ENCODE data around the gene PDC. TPM values are rescaled to one million over a fixed set of nuclear protein-coding genes. Genes with fewer than 3 reads are reported as not detected.
A peak's percentile ranks its signal among the peaks of the same experiment; 100 is the strongest.

The PDC gene
- polyA plus RNA-seq (2011; rRNA removed): not detected in 2 replicates
- polyA plus RNA-seq (2012; cell fraction: cytosol; rRNA removed): not detected in 2 replicates
- not detected in 2 replicates for polyA plus RNA-seq (2012; cell fraction: nucleus; rRNA removed)
- not detected in 3 replicates for polyA plus RNA-seq (2017; fragmentation: RNase III; extraction: RNeasy Plus Mini Kit Qiagen cat#74134 plus additional on column Dnase treatment)
- polyA minus RNA-seq (2011; rRNA and poly(A)+ RNA removed): not detected in 2 replicates

DNA sequence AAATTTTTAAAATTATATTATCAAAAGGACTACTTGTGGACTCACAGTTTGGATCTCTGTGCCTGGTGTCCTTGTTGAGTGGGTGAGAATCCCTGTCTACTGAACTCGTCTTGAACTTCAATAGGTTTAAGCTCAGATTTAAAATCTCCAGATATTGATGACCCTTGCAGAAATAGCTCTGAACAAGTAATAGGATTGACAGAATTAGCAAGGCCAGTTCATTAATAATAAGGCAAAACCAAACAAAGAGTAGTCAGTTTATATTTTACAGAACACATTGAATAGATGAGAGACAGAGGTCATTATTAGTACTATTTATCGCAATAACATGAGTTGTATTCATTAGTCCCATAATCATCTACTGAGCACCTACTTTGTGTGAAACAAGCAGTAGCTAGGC is at the start of gene PDC:
TSS of gene PDC (minus strand) at position 101 of the 400 bp plus-strand sequence. CDS start 11,655 bp downstream, outside the sequence.
- FAIRE-seq: no peak
- CTCF ChIA-PET: no interaction called here
- WGBS (ENCODE audit: missing lambda C conversion rate): 81% methylated on average over 2 of the region's 2 CpGs

DNA sequence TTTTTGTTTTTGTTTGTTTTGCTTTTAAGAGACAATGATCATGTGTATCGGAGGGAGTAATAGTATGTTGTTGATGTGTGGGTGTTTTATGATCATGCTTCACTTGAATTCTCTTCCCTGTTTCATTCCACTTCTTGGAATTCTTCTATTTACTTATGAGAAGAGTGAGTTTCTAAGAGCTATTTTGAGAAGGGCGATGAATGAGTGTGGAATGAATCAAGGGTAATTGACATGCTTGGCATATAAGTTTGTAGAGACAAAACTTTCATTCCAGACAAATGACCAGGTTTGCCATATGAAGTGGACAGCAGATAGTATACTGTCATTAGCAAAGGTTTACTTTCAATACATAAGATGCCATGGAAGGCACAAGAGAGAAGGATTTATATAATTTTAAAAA is 42.3 kb upstream of the PDC start:
- H3K27ac ChIP-seq: peak overlapping the region; percentile 70 to 71
- ChIA-PET POLR2A (no interaction called here), CTCF (interaction anchor here (1.1 kb wide), 2 partner anchors 9 to 102 kb away, joined by 3 read pairs; no protein-coding TSS in a partner anchor)
- TF ChIP-seq, protein P1, sequence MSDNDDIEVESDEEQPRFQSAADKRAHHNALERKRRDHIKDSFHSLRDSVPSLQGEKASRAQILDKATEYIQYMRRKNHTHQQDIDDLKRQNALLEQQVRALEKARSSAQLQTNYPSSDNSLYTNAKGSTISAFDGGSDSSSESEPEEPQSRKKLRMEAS (IDR thresholded peaks at IDR 0.05): peak; percentile 12; the same call in 1 of the 2 replicates
- TF ChIP-seq HOXB13 (CRISPR knock-in tag; IDR thresholded peaks at IDR 0.05; ENCODE audit: low read depth) (no peak), JUN (IDR thresholded peaks at IDR 0.05) (no peak), FOSL2 (IDR thresholded peaks at IDR 0.05) (no peak), FOSL2 (CRISPR knock-in tag; IDR thresholded peaks at IDR 0.05) (peak; percentile 69), RAD21 (conservative IDR thresholded peaks at IDR 0.05 in 1 of 2, IDR thresholded peaks at IDR 0.05 in 1 of 2) (0 out of 5 replicates have a peak, but pooled peaks of 1 of the 2 experiments have one; percentile 0), GATA3 (IDR thresholded peaks at IDR 0.05; ENCODE audit: borderline replicate concordance) (peak; percentile 62; the same call in 1 of the 2 replicates)
- TF ChIP-seq, protein P2, sequence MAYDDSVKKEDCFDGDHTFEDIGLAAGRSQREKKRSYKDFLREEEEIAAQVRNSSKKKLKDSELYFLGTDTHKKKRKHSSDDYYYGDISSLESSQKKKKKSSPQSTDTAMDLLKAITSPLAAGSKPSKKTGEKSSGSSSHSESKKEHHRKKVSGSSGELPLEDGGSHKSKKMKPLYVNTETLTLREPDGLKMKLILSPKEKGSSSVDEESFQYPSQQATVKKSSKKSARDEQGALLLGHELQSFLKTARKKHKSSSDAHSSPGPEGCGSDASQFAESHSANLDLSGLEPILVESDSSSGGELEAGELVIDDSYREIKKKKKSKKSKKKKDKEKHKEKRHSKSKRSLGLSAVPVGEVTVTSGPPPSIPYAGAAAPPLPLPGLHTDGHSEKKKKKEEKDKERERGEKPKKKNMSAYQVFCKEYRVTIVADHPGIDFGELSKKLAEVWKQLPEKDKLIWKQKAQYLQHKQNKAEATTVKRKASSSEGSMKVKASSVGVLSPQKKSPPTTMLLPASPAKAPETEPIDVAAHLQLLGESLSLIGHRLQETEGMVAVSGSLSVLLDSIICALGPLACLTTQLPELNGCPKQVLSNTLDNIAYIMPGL (CRISPR knock-in tag; IDR thresholded peaks at IDR 0.05; ENCODE audit: borderline replicate concordance): no peak
- TF ChIP-seq, protein P3, sequence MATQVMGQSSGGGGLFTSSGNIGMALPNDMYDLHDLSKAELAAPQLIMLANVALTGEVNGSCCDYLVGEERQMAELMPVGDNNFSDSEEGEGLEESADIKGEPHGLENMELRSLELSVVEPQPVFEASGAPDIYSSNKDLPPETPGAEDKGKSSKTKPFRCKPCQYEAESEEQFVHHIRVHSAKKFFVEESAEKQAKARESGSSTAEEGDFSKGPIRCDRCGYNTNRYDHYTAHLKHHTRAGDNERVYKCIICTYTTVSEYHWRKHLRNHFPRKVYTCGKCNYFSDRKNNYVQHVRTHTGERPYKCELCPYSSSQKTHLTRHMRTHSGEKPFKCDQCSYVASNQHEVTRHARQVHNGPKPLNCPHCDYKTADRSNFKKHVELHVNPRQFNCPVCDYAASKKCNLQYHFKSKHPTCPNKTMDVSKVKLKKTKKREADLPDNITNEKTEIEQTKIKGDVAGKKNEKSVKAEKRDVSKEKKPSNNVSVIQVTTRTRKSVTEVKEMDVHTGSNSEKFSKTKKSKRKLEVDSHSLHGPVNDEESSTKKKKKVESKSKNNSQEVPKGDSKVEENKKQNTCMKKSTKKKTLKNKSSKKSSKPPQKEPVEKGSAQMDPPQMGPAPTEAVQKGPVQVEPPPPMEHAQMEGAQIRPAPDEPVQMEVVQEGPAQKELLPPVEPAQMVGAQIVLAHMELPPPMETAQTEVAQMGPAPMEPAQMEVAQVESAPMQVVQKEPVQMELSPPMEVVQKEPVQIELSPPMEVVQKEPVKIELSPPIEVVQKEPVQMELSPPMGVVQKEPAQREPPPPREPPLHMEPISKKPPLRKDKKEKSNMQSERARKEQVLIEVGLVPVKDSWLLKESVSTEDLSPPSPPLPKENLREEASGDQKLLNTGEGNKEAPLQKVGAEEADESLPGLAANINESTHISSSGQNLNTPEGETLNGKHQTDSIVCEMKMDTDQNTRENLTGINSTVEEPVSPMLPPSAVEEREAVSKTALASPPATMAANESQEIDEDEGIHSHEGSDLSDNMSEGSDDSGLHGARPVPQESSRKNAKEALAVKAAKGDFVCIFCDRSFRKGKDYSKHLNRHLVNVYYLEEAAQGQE (IDR thresholded peaks at IDR 0.05): no peak
- H3K4me3 ChIP-seq: no peak overlapping the region
- DNase-seq (ENCODE audit: low read depth in 1 of 2, low spot score in 1 of 2): peak in 1 of 2 experiments; percentile 63
- FAIRE-seq: peak; percentile 79
- peak; percentile 24 to 67; a peak in 4 of 6 replicates for ATAC-seq
- 7% methylated on average over 2 of the region's 2 CpGs for WGBS (ENCODE audit: missing lambda C conversion rate)
- peaks cover 10% of the 10 kb centered on the region; the same call in 2 of the 3 replicates for H3K9me3 ChIP-seq
- H3K4me2 ChIP-seq: peak overlapping the region; percentile 75
- H3K4me1 ChIP-seq: peaks cover 61% of the 10 kb centered on the region

More for the DNA sequence above, at the start of gene PDC:
- DNase-seq (ENCODE audit: low read depth in 1 of 2, low spot score in 1 of 2) (no peak), ATAC-seq (no peak)
- Histone ChIP-seq H3K4me1 (no peaks in the 10 kb centered on the region), H3K9me3 (no peaks in the 10 kb centered on the region), H3K4me2 (no peak within 1 kb of the TSS), H3K4me3 (no peak within 1 kb of the TSS), H3K27ac (no peak within 1 kb of the TSS)
- TF ChIP-seq, protein P1 (IDR thresholded peaks at IDR 0.05): no peak
- TF ChIP-seq JUN (IDR thresholded peaks at IDR 0.05) (no peak), KDM5A (IDR thresholded peaks at IDR 0.05) (no peak), RCOR1 (IDR thresholded peaks at IDR 0.05; ENCODE audit: low read depth, low read length) (no peak), EP300 (IDR thresholded peaks at IDR 0.05) (no peak), PHF8 (IDR thresholded peaks at IDR 0.05; ENCODE audit: borderline replicate concordance, low read depth) (no peak), HOXB13 (CRISPR knock-in tag; IDR thresholded peaks at IDR 0.05; ENCODE audit: low read depth) (no peak), ZSCAN20 (CRISPR knock-in tag; IDR thresholded peaks at IDR 0.05) (no peak), MYC (IDR thresholded peaks at IDR 0.05; ENCODE audit: borderline replicate concordance, low read length) (no peak), MAFK (IDR thresholded peaks at IDR 0.05; ENCODE audit: partially characterized antibody) (no peak)
- TF ChIP-seq, protein P4, sequence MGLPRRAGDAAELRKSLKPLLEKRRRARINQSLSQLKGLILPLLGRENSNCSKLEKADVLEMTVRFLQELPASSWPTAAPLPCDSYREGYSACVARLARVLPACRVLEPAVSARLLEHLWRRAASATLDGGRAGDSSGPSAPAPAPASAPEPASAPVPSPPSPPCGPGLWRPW (IDR thresholded peaks at IDR 0.05): no peak
- TF ChIP-seq, protein P5, sequence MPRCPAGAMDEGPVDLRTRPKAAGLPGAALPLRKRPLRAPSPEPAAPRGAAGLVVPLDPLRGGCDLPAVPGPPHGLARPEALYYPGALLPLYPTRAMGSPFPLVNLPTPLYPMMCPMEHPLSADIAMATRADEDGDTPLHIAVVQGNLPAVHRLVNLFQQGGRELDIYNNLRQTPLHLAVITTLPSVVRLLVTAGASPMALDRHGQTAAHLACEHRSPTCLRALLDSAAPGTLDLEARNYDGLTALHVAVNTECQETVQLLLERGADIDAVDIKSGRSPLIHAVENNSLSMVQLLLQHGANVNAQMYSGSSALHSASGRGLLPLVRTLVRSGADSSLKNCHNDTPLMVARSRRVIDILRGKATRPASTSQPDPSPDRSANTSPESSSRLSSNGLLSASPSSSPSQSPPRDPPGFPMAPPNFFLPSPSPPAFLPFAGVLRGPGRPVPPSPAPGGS (IDR thresholded peaks at IDR 0.05): no peak
- POLR2A ChIA-PET: no interaction called here
